Fibroblast of lung (primary cell): Measurements from ENCODE around the gene KDM5B.
"Not testable (repeated sequence)": the region's sequence is repeated elsewhere in the genome, so short reads cannot be mapped to it uniquely, and the experiment has no call there.

Experiments used
- CTCF ChIP-seq, 2 donors: IDR thresholded peaks in 1 of 2; conservative IDR thresholded peaks in 1 of 2; 1 replicate in 1 of 2; 2 replicates in 1 of 2; pipeline ENCODE4 v1.5.1; 2011 to 2012; ENCODE audit warnings: low read length in 2 of 2, control low read depth in 1 of 2, inconsistent platforms in 1 of 2, low read depth in 1 of 2, mild to moderate bottlenecking in 1 of 2
- EZH2 ChIP-seq: IDR thresholded peaks from 2 replicates; pipeline ENCODE4 v1.5.1; 2012; ENCODE audit warnings: low read length, control low read depth, mild to moderate bottlenecking; ENCODE audit errors: missing control alignments

GRCh38 chr1:202744770-202745169, 63.5 kb downstream of the KDM5B start:
- not testable (repeated sequence) for TF ChIP-seq EZH2; CTCF (conservative IDR thresholded peaks at IDR 0.05 in 1 of 2, IDR thresholded peaks at IDR 0.05 in 1 of 2; ENCODE audit: low read depth in 1 of 2, low read length in 2 of 2)
